Gastroesophageal sphincter (tissue), 4 donors: Measurements from ENCODE around the gene MRPS10. TPM values are rescaled to one million over a fixed set of nuclear protein-coding genes. Genes with fewer than 3 reads are reported as not detected.

Experiments
- ATAC-seq: fragments of 150-250 bp; one replicate; pipeline ENCODE4 v1.9.1; 2016; ENCODE audit warnings: mild to moderate bottlenecking, moderate library complexity
- H3K27ac ChIP-seq, 4 donors: fragments of 200-600 bp; sonication (generic) in 3 of 4; 1 replicate in 3 of 4; 2 replicates in 1 of 4; pipeline ENCODE4 v1.5.1; 2016 to 2019
- H3K27me3 ChIP-seq: fragments of 200-600 bp; sonication (generic); one replicate; pipeline ENCODE4 v1.5.1; 2019
- H3K36me3 ChIP-seq, 2 donors: fragments of 200-600 bp; sonication (generic); one replicate each; pipeline ENCODE4 v1.5.1; 2019; ENCODE audit warnings: control low read depth in 1 of 2
- H3K4me1 ChIP-seq, 3 donors: fragments of 200-600 bp; sonication (generic); 1 replicate in 2 of 3; 2 replicates in 1 of 3; pipeline ENCODE4 v1.5.1; 2016 to 2019; ENCODE audit warnings: control low read depth in 2 of 3
- H3K4me3 ChIP-seq, 2 donors: fragments of 200-600 bp; sonication (generic); one replicate each; pipeline ENCODE4 v1.5.1; 2019; ENCODE audit warnings: mild to moderate bottlenecking in 1 of 2, moderate library complexity in 1 of 2
- H3K9me3 ChIP-seq, 3 donors: fragments of 200-600 bp; sonication (generic); one replicate each; pipeline ENCODE4 v1.5.1; 2017 to 2019; ENCODE audit warnings: control low read depth in 2 of 3
- CTCF ChIP-seq, 4 experiments: fragments of 200-600 bp in 2 of 4; fragments of 450-650 bp in 2 of 4; sonication (generic) in 1 of 4; IDR thresholded peaks; one replicate each; pipeline ENCODE4 v1.5.1; 2017 to 2019; ENCODE audit warnings: antibody characterized with exemption in 4 of 4, mild to moderate bottlenecking in 2 of 4, moderate library complexity in 2 of 4
- EP300 ChIP-seq: sonication (generic); formaldehyde crosslinking; IDR thresholded peaks from one replicate; pipeline ENCODE4 v1.6.1; 2017; ENCODE audit warnings: antibody characterized with exemption, mild to moderate bottlenecking
- POLR2A ChIP-seq, 2 donors: fragments of 450-650 bp; IDR thresholded peaks; one replicate each; pipeline ENCODE4 v1.6.1; 2017; ENCODE audit warnings: antibody characterized with exemption in 2 of 2, mild to moderate bottlenecking in 2 of 2, moderate library complexity in 1 of 2
- POLR2AphosphoS5 ChIP-seq: sonication (generic); formaldehyde crosslinking; IDR thresholded peaks from one replicate; pipeline ENCODE4 v1.6.1; 2017; ENCODE audit warnings: antibody characterized with exemption
- WGBS, 2 donors: methylation state at CpG; one replicate each; pipeline ENCODE4 v1.1.5; 2018; ENCODE audit warnings: low coverage in 1 of 2; 5-methylcytosine and 5-hydroxymethylcytosine counted together
- total RNA-seq, 4 donors: library from RNA; depleted of rRNA; stranded (reverse); fragments of >200 nt; gene quantifications; one replicate each; pipeline ENCODE4 v1.1.0, GENCODE V29; 2016

Gene MRPS10
- total RNA-seq, 4 donors from 2014 or later, result 29.2 to 45.1 (median 34.8) TPM

DNA sequence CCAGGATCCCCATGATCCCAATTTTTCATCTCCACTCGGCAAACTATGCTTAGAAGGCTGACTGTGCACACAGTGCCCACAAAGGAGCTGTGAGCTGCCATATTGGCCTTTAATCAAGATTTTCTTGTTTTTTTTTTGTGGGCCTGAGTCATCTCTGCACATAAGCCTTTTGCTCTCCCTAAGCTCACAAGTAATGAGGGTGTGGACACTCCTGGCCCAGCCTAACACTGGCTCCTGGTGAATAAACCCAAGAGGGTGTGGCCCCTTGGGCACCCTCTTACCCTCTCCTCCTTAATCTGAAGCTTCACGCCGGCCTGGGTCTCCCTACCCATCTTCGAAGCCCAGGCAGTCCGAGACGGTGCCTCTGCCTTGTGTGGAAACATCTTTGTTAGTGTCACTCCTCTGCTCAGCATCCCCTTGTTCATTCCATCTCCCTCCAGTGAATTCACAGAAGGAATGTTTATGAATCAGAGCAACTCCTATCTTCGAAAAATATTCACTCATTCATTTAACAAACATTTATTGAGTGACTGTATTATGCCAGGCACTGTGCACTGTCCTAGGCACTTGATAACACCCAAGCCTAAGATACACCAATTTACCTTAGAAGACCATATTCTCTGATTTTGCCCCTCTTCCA, 22.2 kb upstream of the MRPS10 start:
- 74 to 76% methylated on average over 5 to 7 of the region's 7 CpGs for WGBS, 2 donors
- no peak for ATAC-seq

GRCh38 chr6:42239333-42239732, 21.7 kb upstream of the MRPS10 start:
- Histone ChIP-seq H3K27ac (no peak overlapping the region), H3K36me3 (peaks cover 0 to 81% of the 10 kb centered on the region in 2 donors), H3K27me3 (no peaks in the 10 kb centered on the region), H3K4me1 (no peaks in the 10 kb centered on the region), H3K4me3 (no peak overlapping the region), H3K9me3 (no peaks in the 10 kb centered on the region)
- no peak for TF ChIP-seq EP300
- TF ChIP-seq POLR2AphosphoS5, result no peak
- no peak for TF ChIP-seq POLR2A (IDR thresholded peaks at IDR 0.05)
- no peak for TF ChIP-seq CTCF (IDR thresholded peaks at IDR 0.05)
- 80 to 96% methylated on average over 2 to 4 of the region's 5 CpGs for WGBS, 2 donors
- ATAC-seq, result no peak

More for the DNA sequence above, 22.2 kb upstream of the MRPS10 start:
- Histone ChIP-seq H3K4me3 (no peak overlapping the region), H3K27ac (peak overlapping the region in 1 of 4 donors; percentile 16), H3K9me3 (no peaks in the 10 kb centered on the region), H3K36me3 (peaks cover 0 to 85% of the 10 kb centered on the region in 2 donors), H3K27me3 (no peaks in the 10 kb centered on the region), H3K4me1 (no peaks in the 10 kb centered on the region)
- TF ChIP-seq POLR2AphosphoS5 (no peak), POLR2A (IDR thresholded peaks at IDR 0.05) (no peak), CTCF (IDR thresholded peaks at IDR 0.05) (no peak), EP300 (no peak)

- WGBS, 2 donors, result 93 to 100% methylated on average over 1 of the region's 1 CpG
- no peaks in the 10 kb centered on the region for H3K27me3 ChIP-seq
- no peaks in the 10 kb centered on the region for H3K4me1 ChIP-seq
- ATAC-seq, result no peak
- peaks cover 0 to 70% of the 10 kb centered on the region in 2 donors for H3K36me3 ChIP-seq
- H3K27ac ChIP-seq, result no peak overlapping the region
- TF ChIP-seq POLR2AphosphoS5 (no peak), EP300 (no peak), POLR2A (IDR thresholded peaks at IDR 0.05) (no peak), CTCF (IDR thresholded peaks at IDR 0.05) (no peak)
- no peak overlapping the region for H3K4me3 ChIP-seq
- no peaks in the 10 kb centered on the region for H3K9me3 ChIP-seq
These were observed 20.2 kb upstream of the MRPS10 start for GRCh38 chr6:42237857-42238256.

DNA sequence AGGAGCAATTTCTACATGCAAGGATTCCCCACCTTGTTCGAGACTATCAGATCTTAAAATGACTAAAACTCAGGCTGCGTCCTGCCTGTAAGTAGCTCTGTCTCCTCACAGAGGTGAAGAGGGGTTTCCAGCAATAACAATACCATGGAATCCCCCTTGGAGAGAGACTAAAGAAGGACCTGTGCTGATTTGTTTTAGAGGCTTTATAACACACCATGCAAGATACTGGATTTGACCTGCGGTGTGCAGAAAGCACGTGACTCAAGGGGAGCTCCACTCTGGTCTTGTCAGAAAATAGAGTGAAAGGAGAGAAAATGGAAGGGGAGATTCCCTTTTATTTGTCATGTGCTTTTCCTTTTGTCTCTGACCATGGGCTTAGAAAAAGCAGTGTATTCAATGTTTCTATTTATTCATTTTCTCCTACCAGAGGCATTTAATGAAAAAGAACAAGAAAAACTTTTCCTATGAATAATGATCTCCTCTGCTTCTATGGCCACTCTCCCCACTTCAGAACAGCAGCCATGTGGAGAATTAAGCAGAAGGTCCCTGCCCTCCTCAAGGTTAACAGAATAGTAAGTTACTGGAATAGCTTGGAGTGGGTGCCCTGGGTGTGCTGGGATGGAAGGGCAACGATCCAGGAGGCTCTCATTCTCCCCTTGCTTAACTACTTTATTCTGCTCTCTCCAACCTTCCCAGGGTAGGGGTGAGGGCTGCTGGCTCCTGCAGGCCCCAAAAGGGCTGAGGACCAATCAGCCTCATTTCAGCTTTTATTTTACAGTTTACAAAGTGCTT, 19.2 kb upstream of the MRPS10 start:
- H3K9me3 ChIP-seq, result no peaks in the 10 kb centered on the region
- H3K4me3 ChIP-seq, result no peak overlapping the region
- H3K27ac ChIP-seq, result no peak overlapping the region
- H3K4me1 ChIP-seq, result no peaks in the 10 kb centered on the region
- ATAC-seq, result no peak
- WGBS, 2 donors, result 62 to 72% methylated on average over 3 to 4 of the region's 5 CpGs
- no peak for TF ChIP-seq POLR2AphosphoS5
- no peak for TF ChIP-seq POLR2A (IDR thresholded peaks at IDR 0.05)
- no peak for TF ChIP-seq EP300
- no peak for TF ChIP-seq CTCF (IDR thresholded peaks at IDR 0.05)
- peaks cover 0 to 70% of the 10 kb centered on the region in 2 donors for H3K36me3 ChIP-seq
- H3K27me3 ChIP-seq, result no peaks in the 10 kb centered on the region

DNA sequence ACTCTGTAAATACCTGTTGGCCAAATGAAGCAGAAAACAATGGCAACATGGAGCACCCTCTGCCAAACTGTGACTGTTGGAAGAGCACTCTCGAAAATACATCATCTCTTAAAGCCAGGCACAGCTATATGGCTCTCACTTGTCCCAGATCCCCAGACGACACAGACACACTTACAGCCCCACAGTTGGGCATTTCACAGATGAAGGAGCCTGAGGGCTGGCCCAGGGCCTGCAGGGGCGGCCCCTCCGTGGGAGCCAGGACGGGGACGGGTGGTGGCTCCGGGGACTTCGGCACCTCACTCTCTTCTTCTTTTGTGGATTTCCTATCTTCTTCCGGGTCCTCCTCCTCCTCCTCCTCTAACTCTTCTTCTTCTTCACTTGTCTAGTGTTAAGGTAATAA, 18.4 kb upstream of the MRPS10 start:
- TF ChIP-seq EP300 (no peak), POLR2A (IDR thresholded peaks at IDR 0.05) (no peak), CTCF (IDR thresholded peaks at IDR 0.05) (no peak), POLR2AphosphoS5 (no peak)

More for the DNA sequence above, 18.4 kb upstream of the MRPS10 start:
- WGBS, 2 donors, result 85% methylated on average over 2 to 9 of the region's 9 CpGs
- H3K27ac ChIP-seq, result no peak overlapping the region
- peaks cover 0 to 69% of the 10 kb centered on the region in 2 donors for H3K36me3 ChIP-seq
- no peak overlapping the region for H3K4me3 ChIP-seq
- H3K9me3 ChIP-seq, result no peaks in the 10 kb centered on the region
- H3K4me1 ChIP-seq, result no peaks in the 10 kb centered on the region
- ATAC-seq, result no peak
- H3K27me3 ChIP-seq, result no peaks in the 10 kb centered on the region
